Astrocyte (in vitro differentiated cells and primary cell): ENCODE measurements around the gene SLFN5. TPM values are rescaled to one million over a fixed set of nuclear protein-coding genes. Genes with fewer than 3 reads are reported as not detected.
A peak's percentile ranks its signal among the peaks of the same experiment; 100 is the strongest.

Experiments
- DNase-seq: peaks from one replicate; pipeline ENCODE4 v3.0.0-alpha.2; 2010; ENCODE audit warnings: low read depth
- FAIRE-seq: peaks from 2 replicates; lab custom pipeline; 2011; peaks lifted over from hg19 to GRCh38; lab: Jason Lieb, UNC
- H2AFZ ChIP-seq: 2 replicates; pipeline ENCODE4 v1.6.0; 2012; ENCODE audit warnings: low read depth, low read length, inconsistent platforms
- H3K27ac ChIP-seq: 2 replicates; pipeline ENCODE4 v1.5.1; 2011; ENCODE audit warnings: low read depth, low read length, inconsistent platforms
- H3K27me3 ChIP-seq: 2 replicates; pipeline ENCODE4 v1.6.0; 2011; ENCODE audit warnings: low read length, inconsistent platforms; ENCODE audit not compliant: insufficient read depth
- H3K36me3 ChIP-seq: 2 replicates; pipeline ENCODE4 v1.5.1; 2011; ENCODE audit warnings: low read length, inconsistent platforms; ENCODE audit not compliant: insufficient read depth
- H3K4me1 ChIP-seq: 2 replicates; pipeline ENCODE4 v1.5.1; 2011; ENCODE audit warnings: low read length, inconsistent platforms; ENCODE audit not compliant: insufficient read depth
- H3K4me2 ChIP-seq: 2 replicates; pipeline ENCODE4 v1.6.0; 2012; ENCODE audit warnings: low read length, inconsistent platforms
- H3K4me3 ChIP-seq: 2 replicates; pipeline ENCODE4 v1.5.1; 2011; ENCODE audit warnings: low read depth, mild to moderate bottlenecking, low read length, inconsistent platforms; ENCODE audit not compliant: insufficient read depth
- H3K79me2 ChIP-seq: 2 replicates; pipeline ENCODE4 v1.6.0; 2012; ENCODE audit warnings: mild to moderate bottlenecking, low read length, inconsistent platforms; ENCODE audit not compliant: insufficient read depth
- H3K9ac ChIP-seq: 2 replicates; pipeline ENCODE4 v1.6.0; 2012; ENCODE audit warnings: mild to moderate bottlenecking, low read length, inconsistent platforms
- H3K9me3 ChIP-seq: 2 replicates; pipeline ENCODE4 v1.5.1; 2012; ENCODE audit warnings: low read depth, mild to moderate bottlenecking, low read length, inconsistent platforms; ENCODE audit not compliant: insufficient read depth
- H4K20me1 ChIP-seq: 2 replicates; pipeline ENCODE4 v1.6.0; 2012; ENCODE audit warnings: low read length, inconsistent platforms; ENCODE audit not compliant: insufficient read depth
- H3K27ac Mint-ChIP-seq: one replicate; pipeline ENCODE4 v1.8.0; 2021; ENCODE audit warnings: mild to moderate bottlenecking, mixed read lengths; ENCODE audit not compliant: unreplicated experiment
- H3K27me3 Mint-ChIP-seq: one replicate; pipeline ENCODE4 v1.8.0; 2021; ENCODE audit warnings: low read depth, mixed read lengths; ENCODE audit not compliant: unreplicated experiment
- H3K36me3 Mint-ChIP-seq: one replicate; pipeline ENCODE4 v1.8.0; 2021; ENCODE audit warnings: low read depth, mixed read lengths; ENCODE audit not compliant: unreplicated experiment
- H3K4me1 Mint-ChIP-seq: one replicate; pipeline ENCODE4 v1.8.0; 2021; ENCODE audit warnings: low read depth, mixed read lengths; ENCODE audit not compliant: unreplicated experiment
- H3K4me3 Mint-ChIP-seq: one replicate; pipeline ENCODE4 v1.8.0; 2021; ENCODE audit warnings: mild to moderate bottlenecking, moderate library complexity, mixed read lengths; ENCODE audit not compliant: unreplicated experiment
- H3K9me3 Mint-ChIP-seq: one replicate; pipeline ENCODE4 v1.8.0; 2021; ENCODE audit warnings: mild to moderate bottlenecking, mixed read lengths; ENCODE audit not compliant: unreplicated experiment
- CTCF ChIP-seq: IDR thresholded peaks from 2 replicates; pipeline ENCODE4 v1.5.1; 2011; ENCODE audit warnings: low read depth, mild to moderate bottlenecking, inconsistent platforms, low read length, moderate library complexity; ENCODE audit not compliant: insufficient read depth
- EZH2 ChIP-seq: IDR thresholded peaks from 2 replicates; pipeline ENCODE4 v1.6.1; 2012; ENCODE audit warnings: mild to moderate bottlenecking, low read length, inconsistent platforms; ENCODE audit not compliant: insufficient read depth
- total RNA-seq: library from RNA; stranded (reverse); gene quantifications from 2 replicates; pipeline ENCODE4 v1.2.1, GENCODE V29; 2021

Gene SLFN5
- total RNA-seq, 1 donor from 2014 or later, result 108 TPM

GRCh38 chr17:35295686-35296085, 52.8 kb downstream of the SLFN5 start:
- no peak overlapping the region for H2AFZ ChIP-seq
- H3K4me3 ChIP-seq, result no peak overlapping the region
- no peak for TF ChIP-seq CTCF
- no peak for TF ChIP-seq EZH2
- H3K27ac Mint-ChIP-seq, result no peak overlapping the region
- H3K9ac ChIP-seq, result no peak overlapping the region
- H3K4me2 ChIP-seq, result no peak overlapping the region
- no peak overlapping the region for H3K4me3 Mint-ChIP-seq
- H3K4me1 Mint-ChIP-seq, result peaks cover 4% of the 10 kb centered on the region
- no peak overlapping the region for H3K27ac ChIP-seq
- H3K36me3 Mint-ChIP-seq, result no peaks in the 10 kb centered on the region
- no peaks in the 10 kb centered on the region for H3K36me3 ChIP-seq
- no peaks in the 10 kb centered on the region for H3K79me2 ChIP-seq
- no peaks in the 10 kb centered on the region for H3K27me3 ChIP-seq
- peak; percentile 47 for FAIRE-seq
- H3K27me3 Mint-ChIP-seq, result peaks cover 13% of the 10 kb centered on the region
- no peak for DNase-seq
- peaks cover 2% of the 10 kb centered on the region for H3K9me3 ChIP-seq
- no peaks in the 10 kb centered on the region for H3K4me1 ChIP-seq
- H3K9me3 Mint-ChIP-seq, result peaks cover 15% of the 10 kb centered on the region
- no peaks in the 10 kb centered on the region for H4K20me1 ChIP-seq

GRCh38 chr17:35297666-35298065, 54.8 kb downstream of the SLFN5 start:
- Histone ChIP-seq H3K27me3 (no peaks in the 10 kb centered on the region), H4K20me1 (no peaks in the 10 kb centered on the region), H3K27ac (no peak overlapping the region), H3K4me3 (no peak overlapping the region), H3K79me2 (no peaks in the 10 kb centered on the region), H3K4me2 (no peak overlapping the region), H3K36me3 (no peaks in the 10 kb centered on the region), H3K9ac (no peak overlapping the region), H3K9me3 (peaks cover 6% of the 10 kb centered on the region), H2AFZ (no peak overlapping the region), H3K4me1 (no peaks in the 10 kb centered on the region)
- no peak for DNase-seq
- Mint-ChIP-seq H3K27me3 (peaks cover 15% of the 10 kb centered on the region), H3K4me1 (peaks cover 4% of the 10 kb centered on the region), H3K9me3 (peaks cover 19% of the 10 kb centered on the region), H3K4me3 (no peak overlapping the region), H3K36me3 (peaks cover 1% of the 10 kb centered on the region), H3K27ac (no peak overlapping the region)
- TF ChIP-seq EZH2, result no peak
- FAIRE-seq, result no peak

GRCh38 chr17:35298639-35299038, 55.8 kb downstream of the SLFN5 start:
- no peak overlapping the region for H2AFZ ChIP-seq
- Mint-ChIP-seq H3K27ac (no peak overlapping the region), H3K4me3 (no peak overlapping the region), H3K27me3 (peaks cover 16% of the 10 kb centered on the region), H3K36me3 (peaks cover 3% of the 10 kb centered on the region), H3K9me3 (peaks cover 20% of the 10 kb centered on the region), H3K4me1 (peaks cover 4% of the 10 kb centered on the region)
- H3K9ac ChIP-seq, result no peak overlapping the region
- no peak overlapping the region for H3K4me3 ChIP-seq
- TF ChIP-seq CTCF, result no peak
- no peak for TF ChIP-seq EZH2
- H3K79me2 ChIP-seq, result no peaks in the 10 kb centered on the region
- no peaks in the 10 kb centered on the region for H4K20me1 ChIP-seq
- H3K27ac ChIP-seq, result no peak overlapping the region
- peaks cover 6% of the 10 kb centered on the region for H3K9me3 ChIP-seq
- no peaks in the 10 kb centered on the region for H3K4me1 ChIP-seq
- DNase-seq (no peak), FAIRE-seq (no peak)
- H3K27me3 ChIP-seq, result no peaks in the 10 kb centered on the region
- H3K4me2 ChIP-seq, result no peak overlapping the region
- H3K36me3 ChIP-seq, result no peaks in the 10 kb centered on the region
